H9 (cell line): ENCODE measurements around the gene CYBC1. TPM values are rescaled to one million over a fixed set of nuclear protein-coding genes. Genes with fewer than 3 reads are reported as not detected.

Experiments used
- DNase-seq: peaks from one replicate; pipeline ENCODE4 v3.0.0-alpha.2; 2017
- H2AFZ ChIP-seq: one replicate; pipeline ENCODE4 v1.6.1; 2013; ENCODE audit warnings: mild to moderate bottlenecking, low read length, control low read depth, moderate library complexity
- H2AK5ac ChIP-seq: 2 replicates; pipeline ENCODE4 v1.6.1; 2013; ENCODE audit warnings: low read length, control low read depth, mixed read lengths; ENCODE audit not compliant: insufficient read length
- H2BK120ac ChIP-seq: one replicate; pipeline ENCODE4 v1.6.1; 2013; ENCODE audit warnings: low read depth, mild to moderate bottlenecking, low read length, control low read depth, inconsistent platforms; ENCODE audit not compliant: poor library complexity, severe bottlenecking
- H2BK12ac ChIP-seq: 2 replicates; pipeline ENCODE4 v1.6.1; 2013; ENCODE audit warnings: low read length, control low read depth, mixed read lengths, low read depth; ENCODE audit not compliant: insufficient read length
- H2BK15ac ChIP-seq: 2 replicates; pipeline ENCODE4 v1.6.1; 2013; ENCODE audit warnings: low read depth, low read length, control low read depth
- H2BK20ac ChIP-seq: one replicate; pipeline ENCODE4 v1.6.1; 2013; ENCODE audit warnings: low read depth, mild to moderate bottlenecking, low read length, control low read depth, inconsistent platforms; ENCODE audit not compliant: poor library complexity, severe bottlenecking
- H2BK5ac ChIP-seq: 2 replicates; pipeline ENCODE4 v1.6.1; 2013; ENCODE audit warnings: low read length, control low read depth, mixed read lengths; ENCODE audit not compliant: insufficient read length
- H3K14ac ChIP-seq: 2 replicates; pipeline ENCODE4 v1.6.1; 2013; ENCODE audit warnings: low read length, control low read depth; ENCODE audit not compliant: insufficient read depth
- H3K18ac ChIP-seq: 2 replicates; pipeline ENCODE4 v1.6.1; 2013; ENCODE audit warnings: low read depth, mild to moderate bottlenecking, mixed read lengths, low read length, control low read depth; ENCODE audit not compliant: insufficient read length
- H3K23ac ChIP-seq: 2 replicates; pipeline ENCODE4 v1.6.1; 2013; ENCODE audit warnings: low read length, control low read depth, mixed read lengths, low read depth; ENCODE audit not compliant: insufficient read length
- H3K23me2 ChIP-seq: 2 replicates; pipeline ENCODE4 v1.6.1; 2013; ENCODE audit warnings: low read depth, mild to moderate bottlenecking, mixed read lengths, low read length, control low read depth; ENCODE audit not compliant: insufficient read length, poor library complexity, severe bottlenecking
- H3K27ac ChIP-seq: 2 replicates; pipeline ENCODE4 v1.5.1; 2013; ENCODE audit warnings: low read length, control low read depth, mixed read lengths, low read depth; ENCODE audit not compliant: insufficient read length
- H3K27me3 ChIP-seq: 2 replicates; pipeline ENCODE4 v1.6.1; 2013; ENCODE audit warnings: low read length, control low read depth, inconsistent platforms; ENCODE audit not compliant: insufficient read depth
- H3K4ac ChIP-seq: 2 replicates; pipeline ENCODE4 v1.6.1; 2013; ENCODE audit warnings: low read depth, mild to moderate bottlenecking, control low read depth, inconsistent platforms, low read length, moderate library complexity
- H3K4me1 ChIP-seq: 2 replicates; pipeline ENCODE4 v1.6.1; 2013; ENCODE audit warnings: low read length, control low read depth, inconsistent platforms; ENCODE audit not compliant: insufficient read depth
- H3K4me2 ChIP-seq: 2 replicates; pipeline ENCODE4 v1.6.1; 2013; ENCODE audit warnings: low read length, control low read depth, mixed read lengths; ENCODE audit not compliant: insufficient read length, insufficient read depth
- H3K56ac ChIP-seq: 2 replicates; pipeline ENCODE4 v1.6.1; 2013; ENCODE audit warnings: low read depth, mild to moderate bottlenecking, mixed read lengths, low read length, control low read depth; ENCODE audit not compliant: insufficient read length
- H3K79me1 ChIP-seq: 2 replicates; pipeline ENCODE4 v1.6.1; 2013; ENCODE audit warnings: low read depth, mild to moderate bottlenecking, moderate library complexity, low read length, control low read depth, inconsistent platforms; ENCODE audit not compliant: insufficient read depth, poor library complexity, severe bottlenecking
- H3K79me2 ChIP-seq: 2 replicates; pipeline ENCODE4 v1.6.1; 2013; ENCODE audit warnings: low read length, control low read depth, inconsistent platforms; ENCODE audit not compliant: insufficient read depth
- H3K9ac ChIP-seq: 2 replicates; pipeline ENCODE4 v1.6.1; 2013; ENCODE audit warnings: low read length, control low read depth, mixed read lengths; ENCODE audit not compliant: insufficient read length; ENCODE audit errors: extremely low read depth
- H3K9me3 ChIP-seq: one replicate; pipeline ENCODE4 v1.6.1; 2013; ENCODE audit warnings: low read depth, low read length, inconsistent platforms; ENCODE audit not compliant: control insufficient read depth
- H3T11ph ChIP-seq: one replicate; pipeline ENCODE4 v1.6.1; 2013; ENCODE audit warnings: mild to moderate bottlenecking, low read length, control low read depth, inconsistent platforms
- H4K20me1 ChIP-seq: one replicate; pipeline ENCODE4 v1.6.1; 2013; ENCODE audit not compliant: control insufficient read depth, insufficient read length, insufficient read depth
- H4K5ac ChIP-seq: 2 replicates; pipeline ENCODE4 v1.6.1; 2013; ENCODE audit warnings: low read depth, mild to moderate bottlenecking, mixed read lengths, low read length, control low read depth; ENCODE audit not compliant: insufficient read length
- H4K8ac ChIP-seq: replicated peaks from 2 replicates; pipeline ENCODE4 v1.6.1; 2013; ENCODE audit warnings: low read length, control low read depth, mixed read lengths, low read depth; ENCODE audit not compliant: insufficient read length
- H4K91ac ChIP-seq: 2 replicates; pipeline ENCODE4 v1.6.1; 2013; ENCODE audit warnings: low read depth, mild to moderate bottlenecking, moderate library complexity, mixed read lengths, low read length, control low read depth; ENCODE audit not compliant: insufficient read length
- H3K27ac Mint-ChIP-seq, 3 experiments: 2 replicates in 2 of 3; 3 replicates in 1 of 3; pipeline ENCODE4 v1.8.0; 2020 to 2021; ENCODE audit warnings: mixed read lengths in 3 of 3, mild to moderate bottlenecking in 1 of 3, moderate library complexity in 1 of 3
- H3K27me3 Mint-ChIP-seq: 2 replicates; pipeline ENCODE4 v1.8.0; 2021; ENCODE audit warnings: low read depth, mild to moderate bottlenecking, moderate library complexity, mixed read lengths
- H3K36me3 Mint-ChIP-seq, 3 experiments: 2 replicates in 2 of 3; 3 replicates in 1 of 3; pipeline ENCODE4 v1.8.0; 2020 to 2021; ENCODE audit warnings: low read depth in 3 of 3, mixed read lengths in 3 of 3; ENCODE audit not compliant: insufficient read depth in 1 of 3
- H3K4me1 Mint-ChIP-seq, 2 experiments: 2 replicates each; pipeline ENCODE4 v1.8.0; 2020; ENCODE audit warnings: mixed read lengths in 2 of 2
- H3K4me3 Mint-ChIP-seq, 2 experiments: 2 replicates in 1 of 2; 3 replicates in 1 of 2; pipeline ENCODE4 v1.8.0; 2020 to 2021; ENCODE audit warnings: mild to moderate bottlenecking in 2 of 2, mixed read lengths in 2 of 2, moderate library complexity in 1 of 2
- H3K9me3 Mint-ChIP-seq, 2 experiments: 2 replicates in 1 of 2; 3 replicates in 1 of 2; pipeline ENCODE4 v1.8.0; 2020; ENCODE audit warnings: mild to moderate bottlenecking in 2 of 2, mixed read lengths in 2 of 2, moderate library complexity in 1 of 2
- CTCF ChIP-seq: fragments of 200-600 bp; sonication (generic); conservative IDR thresholded peaks from 3 replicates; pipeline ENCODE4 v1.8.0; 2021; ENCODE audit warnings: antibody characterized with exemption, mild to moderate bottlenecking
- WGBS: extraction: QIAGEN DNeasy Blood & Tissue Kit; methylation state at CpG from one replicate; pipeline ENCODE4 v1.1.7; 2013; ENCODE audit warnings: missing lambda C conversion rate, low lambda C conversion rate, mixed read lengths; ENCODE audit not compliant: insufficient read length; ENCODE audit errors: extremely low coverage; 5-methylcytosine and 5-hydroxymethylcytosine counted together
- total RNA-seq: library from RNA; stranded (reverse); gene quantifications from 2 replicates; pipeline ENCODE4 v1.2.1, GENCODE V29; 2021

Gene CYBC1
- total RNA-seq, 1 experiment from 2014 or later, result 81.7 TPM

- Histone ChIP-seq H3K23ac (no peak overlapping the region), H4K20me1 (no peaks in the 10 kb centered on the region), H3K9ac (no peak overlapping the region), H3K79me2 (no peaks in the 10 kb centered on the region), H2BK12ac (no peak overlapping the region), H3K56ac (no peak overlapping the region), H3K9me3 (no peaks in the 10 kb centered on the region), H3K14ac (no peak overlapping the region), H3K79me1 (no peaks in the 10 kb centered on the region), H2BK120ac (no peak overlapping the region), H3K4me2 (no peak overlapping the region), H4K8ac (no peak overlapping the region), H3K4ac (no peak overlapping the region), H4K91ac (no peak overlapping the region), H2BK5ac (no peak overlapping the region), H2AK5ac (no peak overlapping the region), H3K18ac (no peak overlapping the region), H4K5ac (no peak overlapping the region), H3T11ph (no peak overlapping the region), H2BK15ac (no peak overlapping the region), H2BK20ac (no peak overlapping the region), H2AFZ (no peak overlapping the region), H3K27me3 (no peaks in the 10 kb centered on the region), H3K23me2 (no peaks in the 10 kb centered on the region), H3K4me1 (no peaks in the 10 kb centered on the region), H3K27ac (no peak overlapping the region)
- no peak for DNase-seq
- TF ChIP-seq CTCF, result no peak
- Mint-ChIP-seq H3K27me3 (no peaks in the 10 kb centered on the region), H3K4me3 (no peak overlapping the region), H3K9me3 (no peaks in the 10 kb centered on the region), H3K36me3 (peaks cover 2 to 13% (median 5%) of the 10 kb centered on the region in 3 experiments; a peak in 5 of 7 replicates), H3K4me1 (no peaks in the 10 kb centered on the region), H3K27ac (no peak overlapping the region)
- no CpG with 5 or more reads among the region's 15 CpGs for WGBS
Measured at GRCh38 chr17:82408288-82408937, 42.1 kb downstream of the CYBC1 start.
